Glutamatergic neuron (in vitro differentiated cells): Measurements from ENCODE around the gene TFIP11. TPM values are rescaled to one million over a fixed set of nuclear protein-coding genes. Genes with fewer than 3 reads are reported as not detected.

Experiments
- DNase-seq: peaks from one replicate; pipeline ENCODE4 v3.0.0; 2022
- H3K27ac Mint-ChIP-seq: one replicate; pipeline ENCODE4 v1.8.0; 2020; ENCODE audit warnings: mild to moderate bottlenecking, mixed read lengths, inconsistent platforms; ENCODE audit not compliant: unreplicated experiment
- H3K27me3 Mint-ChIP-seq: one replicate; pipeline ENCODE4 v1.8.0; 2020; ENCODE audit warnings: mild to moderate bottlenecking, moderate library complexity, mixed read lengths, inconsistent platforms; ENCODE audit not compliant: unreplicated experiment
- H3K36me3 Mint-ChIP-seq: one replicate; pipeline ENCODE4 v1.8.0; 2020; ENCODE audit warnings: mild to moderate bottlenecking, mixed read lengths, inconsistent platforms; ENCODE audit not compliant: unreplicated experiment
- H3K4me1 Mint-ChIP-seq: one replicate; pipeline ENCODE4 v1.8.0; 2020; ENCODE audit warnings: mild to moderate bottlenecking, low read depth, mixed read lengths, inconsistent platforms; ENCODE audit not compliant: unreplicated experiment
- H3K4me3 Mint-ChIP-seq: one replicate; pipeline ENCODE4 v1.8.0; 2020; ENCODE audit warnings: mild to moderate bottlenecking, mixed read lengths, inconsistent platforms; ENCODE audit not compliant: unreplicated experiment
- H3K9me3 Mint-ChIP-seq: one replicate; pipeline ENCODE4 v1.8.0; 2020; ENCODE audit warnings: mild to moderate bottlenecking, moderate library complexity, mixed read lengths, inconsistent platforms; ENCODE audit not compliant: unreplicated experiment
- CTCF ChIP-seq: fragments of 200-600 bp; sonication (generic); IDR thresholded peaks from one replicate; pipeline ENCODE4 v1.5.0; 2021; ENCODE audit not compliant: partially characterized antibody, unreplicated experiment
- total RNA-seq: library from RNA; stranded (reverse); fragmentation: NEBNext Ultra II Directional; extraction: Animal tissue kit (Norgen Biotek cat#: 25700); gene quantifications from one replicate; pipeline ENCODE4 v1.2.1, GENCODE V29; 2021; ENCODE audit not compliant: unreplicated experiment

The TFIP11 gene
- total RNA-seq, 1 donor from 2014 or later: 39.9 TPM

GRCh38 chr22:26479043-26479791, 33.1 kb downstream of the TFIP11 start:
- H3K4me3 Mint-ChIP-seq: peak overlapping the region; percentile 75
- H3K9me3 Mint-ChIP-seq: peaks cover 3% of the 10 kb centered on the region
- H3K36me3 Mint-ChIP-seq: no peaks in the 10 kb centered on the region
- H3K27me3 Mint-ChIP-seq: peaks cover 2% of the 10 kb centered on the region
- peak overlapping the region; percentile 67 for H3K27ac Mint-ChIP-seq
- peaks cover 33% of the 10 kb centered on the region for H3K4me1 Mint-ChIP-seq
- no peak for DNase-seq
- TF ChIP-seq CTCF: no peak

GRCh38 chr22:26477341-26477731, 34.9 kb downstream of the TFIP11 start:
- Mint-ChIP-seq H3K27me3 (no peaks in the 10 kb centered on the region), H3K9me3 (no peaks in the 10 kb centered on the region), H3K36me3 (no peaks in the 10 kb centered on the region), H3K4me1 (peaks cover 24% of the 10 kb centered on the region), H3K4me3 (no peak overlapping the region), H3K27ac (peak overlapping the region; percentile 13)
- no peak for TF ChIP-seq CTCF
- DNase-seq: no peak

GRCh38 chr22:26476705-26477340, 35.5 kb downstream of the TFIP11 start:
- Mint-ChIP-seq H3K4me3 (no peak overlapping the region), H3K36me3 (no peaks in the 10 kb centered on the region), H3K27ac (no peak overlapping the region), H3K27me3 (no peaks in the 10 kb centered on the region), H3K4me1 (peaks cover 21% of the 10 kb centered on the region), H3K9me3 (no peaks in the 10 kb centered on the region)
- no peak for TF ChIP-seq CTCF
- DNase-seq: no peak

GRCh38 chr22:26474682-26475081, 37.6 kb downstream of the TFIP11 start:
- Mint-ChIP-seq H3K27me3 (no peaks in the 10 kb centered on the region), H3K4me3 (no peak overlapping the region), H3K27ac (no peak overlapping the region), H3K36me3 (no peaks in the 10 kb centered on the region), H3K4me1 (peaks cover 14% of the 10 kb centered on the region), H3K9me3 (no peaks in the 10 kb centered on the region)
- DNase-seq: no peak
- no peak for TF ChIP-seq CTCF

- TF ChIP-seq CTCF: no peak
- Mint-ChIP-seq H3K4me3 (no peak overlapping the region), H3K4me1 (peaks cover 5% of the 10 kb centered on the region), H3K36me3 (no peaks in the 10 kb centered on the region), H3K9me3 (no peaks in the 10 kb centered on the region), H3K27ac (no peak overlapping the region), H3K27me3 (no peaks in the 10 kb centered on the region)
- DNase-seq: no peak
Observed at GRCh38 chr22:26471522-26471921, 40.8 kb downstream of the TFIP11 start.
